Activated CD4-positive, alpha-beta T cell treated with anti-CD3 and anti-CD28 coated beads for 1 hour (primary cell): Measurements from ENCODE around the gene SYT11.
"Not testable (repeated sequence)": the region's sequence is repeated elsewhere in the genome, so short reads cannot be mapped to it uniquely, and the experiment has no call there.

ENCODE experiments used
- DNase-seq: peaks from one replicate; pipeline ENCODE4 v3.0.0-alpha.2; 2020

SYT11 gene

GRCh38 chr1:155859234-155859829 is at the start of gene SYT11:
Gene SYT11 (plus strand): TSS chr1:155859567. CDS start chr1:155859762, 195 bp downstream.
- DNase-seq: peak; percentile 86

DNA sequence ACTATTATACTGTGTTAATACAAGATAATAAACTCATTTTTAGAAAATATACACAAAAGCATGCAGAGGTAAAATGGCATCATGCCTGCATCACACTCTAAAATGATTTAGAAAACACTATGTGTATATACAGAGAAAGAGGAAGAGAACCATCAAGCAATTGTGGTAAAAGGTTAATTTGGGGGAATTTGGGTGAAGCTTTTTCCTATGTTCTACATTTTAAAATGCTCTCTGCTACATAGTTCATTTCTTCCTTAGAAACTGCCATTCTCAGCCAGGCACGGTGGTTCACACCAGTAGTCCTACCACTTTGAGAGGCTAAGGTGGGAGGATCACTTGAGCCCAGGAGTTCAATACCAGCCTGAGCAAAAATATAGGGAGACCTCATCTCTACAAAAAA is 46.5 kb upstream of the SYT11 start:
- DNase-seq: no peak

DNA sequence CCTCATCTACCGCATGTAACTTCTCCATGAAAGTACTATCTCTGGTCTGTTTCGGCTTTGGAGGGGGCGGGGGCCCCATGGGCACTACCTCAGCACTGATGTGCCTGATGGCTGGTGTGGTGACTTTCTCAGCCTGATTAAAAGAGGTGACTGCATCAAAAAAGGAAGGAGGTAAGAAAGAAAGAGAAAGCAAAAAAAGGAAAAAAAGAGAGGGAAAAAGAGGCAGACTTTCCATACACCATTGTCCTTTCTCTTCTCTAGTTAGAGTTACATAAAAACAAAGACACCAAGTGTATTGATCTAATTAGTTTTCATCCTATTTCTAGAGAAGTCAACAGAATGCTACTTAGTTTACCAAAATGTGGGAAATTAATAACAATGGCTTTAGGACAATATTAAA is 45.7 kb upstream of the SYT11 start:
- no peak for DNase-seq

DNA sequence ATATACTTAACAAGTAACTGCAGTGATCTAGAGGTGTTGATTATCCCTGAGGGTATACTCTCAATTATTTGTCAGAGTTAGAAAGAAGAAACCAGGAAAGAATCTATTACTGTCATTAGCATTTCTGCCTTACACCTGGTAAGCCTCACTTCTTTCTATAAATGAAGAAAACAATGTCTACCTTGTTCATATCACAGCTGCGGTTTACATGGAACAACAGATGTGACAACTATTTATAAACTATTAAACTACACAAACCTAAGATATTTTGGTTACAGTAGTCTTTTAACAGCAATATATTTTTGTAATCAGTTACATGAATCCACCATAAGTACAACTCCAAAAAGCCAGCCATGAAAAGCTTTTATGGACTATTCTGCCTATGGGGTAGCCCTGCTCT is 43.0 kb upstream of the SYT11 start:
- no peak for DNase-seq

- DNase-seq: no peak
Observed at GRCh38 chr1:155827450-155827849, 31.9 kb upstream of the SYT11 start.

- DNase-seq: no peak
Observed at GRCh38 chr1:155831279-155831976, 27.9 kb upstream of the SYT11 start.

GRCh38 chr1:155833665-155834295 is 25.6 kb upstream of the SYT11 start:
- no peak for DNase-seq

- no peak for DNase-seq
Observed at GRCh38 chr1:155834296-155834926, 25.0 kb upstream of the SYT11 start.

- not testable (repeated sequence) for DNase-seq
Observed at GRCh38 chr1:155834927-155835399, 24.4 kb upstream of the SYT11 start.

DNA sequence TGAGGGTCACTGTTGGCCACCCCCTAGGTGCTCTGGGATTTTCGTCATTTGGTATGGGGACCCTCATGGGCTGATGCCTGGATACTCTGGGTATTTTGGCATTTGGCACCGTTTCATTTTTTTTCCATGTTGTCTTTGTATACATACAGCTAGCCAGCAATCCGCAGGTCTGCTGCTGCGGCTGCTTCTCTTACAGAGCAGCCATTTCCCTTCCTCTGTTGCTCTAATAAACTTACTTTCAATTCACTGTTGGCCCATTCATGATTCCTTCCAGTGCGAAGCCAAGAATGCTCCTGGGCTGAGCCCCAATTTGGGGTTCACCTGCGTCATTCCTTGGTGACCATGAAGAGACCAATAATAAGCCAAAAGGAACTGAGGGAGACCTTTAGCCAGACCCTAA is 23.8 kb upstream of the SYT11 start:
- no peak for DNase-seq

- no peak for DNase-seq
Observed at GRCh38 chr1:155840386-155840785, 19.0 kb upstream of the SYT11 start.

GRCh38 chr1:155844860-155845421 is 14.4 kb upstream of the SYT11 start:
- no peak for DNase-seq

- DNase-seq: no peak
Observed at GRCh38 chr1:155847823-155848529, 11.4 kb upstream of the SYT11 start.

- no peak for DNase-seq
Observed at GRCh38 chr1:155850345-155850744, 9.0 kb upstream of the SYT11 start.

GRCh38 chr1:155856257-155856974 is 3.0 kb upstream of the SYT11 start:
- DNase-seq: no peak

- DNase-seq: peak; percentile 81
Observed at GRCh38 chr1:155856975-155857930, 2.1 kb upstream of the SYT11 start, which contains the start of gene GON4L. Gene GON4L (minus strand): TSS chr1:155857214. CDS start chr1:155853780, 3,434 bp downstream.

DNA sequence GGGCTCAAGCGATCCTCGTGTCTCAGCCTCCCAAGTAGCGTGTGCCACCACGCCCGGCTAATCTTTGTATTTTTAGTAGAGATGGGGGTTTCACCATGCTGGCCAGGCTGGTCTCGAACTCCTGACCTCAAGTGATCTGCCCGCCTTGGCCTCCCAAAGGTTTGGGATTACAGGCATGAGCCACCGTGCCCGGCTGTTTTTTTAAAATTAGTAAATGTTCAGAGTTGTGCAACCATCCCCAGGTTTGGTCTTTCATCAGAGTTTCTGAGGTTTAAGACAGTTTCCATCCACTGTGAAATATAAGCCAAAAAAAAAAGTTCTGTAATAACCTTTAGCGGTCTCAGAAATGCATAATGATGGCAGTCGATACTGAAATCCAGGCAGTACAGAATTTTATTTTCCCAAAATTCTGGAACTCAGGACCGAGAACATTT is 550 bp upstream of the SYT11 start:
- DNase-seq: no peak

GRCh38 chr1:155859881-155860871 is 809 bp downstream of the SYT11 start:
- peak; percentile 9 for DNase-seq

- no peak for DNase-seq
Observed at GRCh38 chr1:155860970-155861510, 1.7 kb downstream of the SYT11 start.
